Breast epithelium (tissue), 4 donors: ENCODE measurements around the gene CEP128. TPM values are rescaled to one million over a fixed set of nuclear protein-coding genes. Genes with fewer than 3 reads are reported as not detected.

ENCODE experiments used
- DNase-seq, 2 donors: peaks; one replicate each; pipeline ENCODE4 v3.0.0-alpha.2; 2019; ENCODE audit warnings: low spot score in 2 of 2
- H3K27ac ChIP-seq, 2 donors: fragments of 200-600 bp; sonication (generic) in 1 of 2; one replicate each; pipeline ENCODE4 v1.5.1; 2016 to 2019; ENCODE audit warnings: mild to moderate bottlenecking in 1 of 2
- H3K27me3 ChIP-seq, 2 donors: fragments of 200-600 bp; sonication (generic) in 1 of 2; one replicate each; pipeline versions ENCODE4 v1.5.1 to v1.6.0; 2017 to 2019; ENCODE audit warnings: control low read depth in 1 of 2, mild to moderate bottlenecking in 1 of 2
- H3K36me3 ChIP-seq: fragments of 200-600 bp; one replicate; pipeline ENCODE4 v1.5.1; 2019
- H3K4me1 ChIP-seq, 2 donors: fragments of 200-600 bp; sonication (generic); one replicate each; pipeline ENCODE4 v1.5.1; 2016 to 2019; ENCODE audit warnings: control low read depth in 1 of 2
- H3K4me3 ChIP-seq, 3 donors: fragments of 200-600 bp; sonication (generic); 1 replicate in 2 of 3; 2 replicates in 1 of 3; pipeline ENCODE4 v1.5.1; 2016 to 2019; ENCODE audit warnings: mild to moderate bottlenecking in 3 of 3, moderate library complexity in 2 of 3
- H3K9me3 ChIP-seq, 2 donors: fragments of 200-600 bp; sonication (generic) in 1 of 2; one replicate each; pipeline ENCODE4 v1.5.1; 2016 to 2019; ENCODE audit warnings: control low read depth in 1 of 2
- CTCF ChIP-seq, 3 donors: fragments of 450-650 bp; IDR thresholded peaks; one replicate each; pipeline ENCODE4 v1.5.1; 2016 to 2017; ENCODE audit warnings: antibody characterized with exemption in 3 of 3, mild to moderate bottlenecking in 3 of 3, moderate library complexity in 3 of 3
- POLR2A ChIP-seq: fragments of 450-650 bp; IDR thresholded peaks from one replicate; pipeline ENCODE4 v1.6.1; 2016; ENCODE audit warnings: antibody characterized with exemption, mild to moderate bottlenecking, moderate library complexity
- POLR2AphosphoS5 ChIP-seq, 3 donors: sonication (generic); formaldehyde crosslinking; IDR thresholded peaks; one replicate each; pipeline ENCODE4 v1.6.1; 2017; ENCODE audit warnings: antibody characterized with exemption in 3 of 3
- intact Hi-C: fragments of 100-400 bp; cut with DNase I; formaldehyde crosslinking; loops from one replicate; pipeline ENCODE4 v1.15.1; 2023; ENCODE audit warnings: low total_unique reads
- total RNA-seq, 3 donors: library from RNA; depleted of rRNA; stranded (reverse); fragments of >200 nt; gene quantifications; one replicate each; pipeline ENCODE4 v1.1.0, GENCODE V29; 2016

The CEP128 gene
- total RNA-seq, 3 donors from 2014 or later: 10.2 to 16.1 (median 11.0) TPM

GRCh38 chr14:80946797-80947196 lies 5.3 kb upstream of the CEP128 start:
- Histone ChIP-seq H3K27ac (no peak overlapping the region), H3K9me3 (no peaks in the 10 kb centered on the region), H3K4me3 (no peak overlapping the region), H3K4me1 (peaks cover 0 to 3% of the 10 kb centered on the region in 2 donors), H3K36me3 (no peaks in the 10 kb centered on the region), H3K27me3 (no peaks in the 10 kb centered on the region)
- DNase-seq: no peak
- intact Hi-C loops: loop anchor here (10.0 kb wide), 1 partner anchor 458 kb away; the partner anchor contains the start of gene STON2
- TF ChIP-seq CTCF (IDR thresholded peaks at IDR 0.05) (no peak), POLR2AphosphoS5 (IDR thresholded peaks at IDR 0.05) (no peak), POLR2A (no peak)

- H3K4me1 ChIP-seq: peaks cover 0 to 3% of the 10 kb centered on the region in 2 donors
- intact Hi-C loops: loop anchor here (10.0 kb wide), 1 partner anchor 459 kb away; the partner anchor contains the start of gene STON2
- no peak overlapping the region for H3K27ac ChIP-seq
- H3K36me3 ChIP-seq: no peaks in the 10 kb centered on the region
- no peak overlapping the region for H3K4me3 ChIP-seq
- TF ChIP-seq POLR2A: no peak
- no peak for TF ChIP-seq POLR2AphosphoS5 (IDR thresholded peaks at IDR 0.05)
- no peak for TF ChIP-seq CTCF (IDR thresholded peaks at IDR 0.05)
- no peaks in the 10 kb centered on the region for H3K27me3 ChIP-seq
- no peaks in the 10 kb centered on the region for H3K9me3 ChIP-seq
- no peak for DNase-seq
Observed at GRCh38 chr14:80946187-80946586, 4.6 kb upstream of the CEP128 start.

- Histone ChIP-seq H3K4me1 (peaks cover 0 to 3% of the 10 kb centered on the region in 2 donors), H3K36me3 (no peaks in the 10 kb centered on the region), H3K27ac (no peak overlapping the region), H3K27me3 (no peaks in the 10 kb centered on the region), H3K9me3 (no peaks in the 10 kb centered on the region), H3K4me3 (no peak overlapping the region)
- no peak for TF ChIP-seq POLR2AphosphoS5 (IDR thresholded peaks at IDR 0.05)
- no peak for TF ChIP-seq POLR2A
- TF ChIP-seq CTCF (IDR thresholded peaks at IDR 0.05): no peak
- no peak for DNase-seq
- intact Hi-C loops: loop anchor here (10.0 kb wide), 1 partner anchor 460 kb away; the partner anchor contains the start of gene STON2
Observed at GRCh38 chr14:80944861-80945617, 3.5 kb upstream of the CEP128 start.

- TF ChIP-seq POLR2AphosphoS5 (IDR thresholded peaks at IDR 0.05) (no peak), POLR2A (no peak), CTCF (IDR thresholded peaks at IDR 0.05) (no peak)
- DNase-seq: no peak
- H3K27ac ChIP-seq: peak overlapping the region; percentile 63 to 71
- no peaks in the 10 kb centered on the region for H3K27me3 ChIP-seq
- H3K4me3 ChIP-seq: peak overlapping the region; percentile 67 to 76 (median 69)
- H3K36me3 ChIP-seq: no peaks in the 10 kb centered on the region
- no peaks in the 10 kb centered on the region for H3K9me3 ChIP-seq
- intact Hi-C loops: loop anchor here (10.0 kb wide), 1 partner anchor 463 kb away; the partner anchor contains the start of gene STON2
- H3K4me1 ChIP-seq: peaks cover 0 to 3% of the 10 kb centered on the region in 2 donors
Observed at GRCh38 chr14:80942191-80942600, 658 bp upstream of the CEP128 start.

- peaks cover 0 to 3% of the 10 kb centered on the region in 2 donors for H3K4me1 ChIP-seq
- intact Hi-C loops: loop anchor here (10.0 kb wide), 1 partner anchor 465 kb away; the partner anchor contains the start of gene STON2
- TF ChIP-seq POLR2AphosphoS5 (IDR thresholded peaks at IDR 0.05): no peak
- TF ChIP-seq POLR2A: no peak
- no peak for TF ChIP-seq CTCF (IDR thresholded peaks at IDR 0.05)
- DNase-seq: no peak
- no peaks in the 10 kb centered on the region for H3K9me3 ChIP-seq
- no peak overlapping the region for H3K27ac ChIP-seq
- H3K4me3 ChIP-seq: no peak overlapping the region
- no peaks in the 10 kb centered on the region for H3K27me3 ChIP-seq
- no peaks in the 10 kb centered on the region for H3K36me3 ChIP-seq
Observed at GRCh38 chr14:80940146-80940545, 1.4 kb downstream of the CEP128 start.
